ENCODE data around the gene NOL9. TPM values are rescaled to one million over a fixed set of nuclear protein-coding genes. Genes with fewer than 3 reads are reported as not detected.

The NOL9 gene
- total and polyA plus RNA-seq, 10 of the 15 experiments (the other 5 are each of a cell fraction or from before 2014, with no cell fraction given), result 3.9 to 35.9 (median 23.0) TPM

- H3K9ac ChIP-seq (ENCODE audit: control insufficient read depth, insufficient read depth, low read length), result no peak overlapping the region
- POLR2A ChIA-PET, result no interaction called here
- H4K20me1 ChIP-seq (ENCODE audit: control insufficient read depth, insufficient read depth), result no peaks in the 10 kb centered on the region
- no peak for FAIRE-seq
- no peak overlapping the region for H2AFZ ChIP-seq (ENCODE audit: control insufficient read depth, low read depth, low read length)
- in situ Hi-C loops (cut with MboI) (no loop called here), intact Hi-C loops (cut with micrococcal nuclease; ENCODE audit: unreplicated experiment) (no loop called here)
- SMC1A ChIA-PET (ENCODE audit: uncharacterized antibody, unreplicated experiment), result no interaction called here
- no peak overlapping the region for H3K4me3 ChIP-seq
- no peaks in the 10 kb centered on the region for H3K36me3 ChIP-seq (ENCODE audit: control insufficient read depth in 2 of 2, insufficient read depth in 2 of 2, low read length in 1 of 2)
- no peak overlapping the region for H3K27ac ChIP-seq (ENCODE audit: control insufficient read depth, insufficient read depth)
- CTCF ChIA-PET, result no interaction called here
- no peak for DNase-seq (ENCODE audit: low read depth, low spot score)
- no TSS peak for BruUV-seq (replicated peaks)
- no peaks in the 10 kb centered on the region for H3K79me2 ChIP-seq (ENCODE audit: control insufficient read depth, insufficient read depth, low read length)
- H3K9me3 ChIP-seq (replicated peaks; ENCODE audit: control insufficient read depth, insufficient read depth, low read length), result no peaks in the 10 kb centered on the region
- no peaks in the 10 kb centered on the region for H3K4me1 ChIP-seq (ENCODE audit: control insufficient read depth, insufficient read depth, low read length)
- H3K27me3 ChIP-seq (replicated peaks in 1 of 2; ENCODE audit: control insufficient read depth in 2 of 2, insufficient read depth in 2 of 2, low read length in 1 of 2), result no peaks in the 10 kb centered on the region; a peak in 1 of 4 replicates
- RAD21 ChIA-PET (ENCODE audit: unreplicated experiment), result no interaction called here
- ATAC-seq, result no peak
- no peak overlapping the region for H3K4me2 ChIP-seq (ENCODE audit: control insufficient read depth, insufficient read depth)
- WGBS (ENCODE audit: insufficient coverage, insufficient replicate concordance, low lambda C conversion rate, missing lambda C conversion rate), result 34% methylated on average over 6 of the region's 6 CpGs
- no peak for TF ChIP-seq ZNF384 (IDR thresholded peaks at IDR 0.05; ENCODE audit: borderline replicate concordance, low read depth, low read length)
- no peak for TF ChIP-seq ZNF592 (IDR thresholded peaks at IDR 0.05)
- TF ChIP-seq RELA (IDR thresholded peaks at IDR 0.05; ENCODE audit: borderline replicate concordance, partially characterized antibody), result no peak
- TF ChIP-seq STAT3 (IDR thresholded peaks at IDR 0.05; ENCODE audit: low read depth, low read length), result no peak
- no peak for TF ChIP-seq POLR2AphosphoS2 (IDR thresholded peaks at IDR 0.05; ENCODE audit: low read depth, low read length)
- no peak for TF ChIP-seq RCOR1 (conservative IDR thresholded peaks at IDR 0.05; ENCODE audit: low read depth, low read length)
- no peak for TF ChIP-seq WRNIP1 (IDR thresholded peaks at IDR 0.05; ENCODE audit: borderline replicate concordance, low read depth, low read length)
- no peak for TF ChIP-seq BACH1 (IDR thresholded peaks at IDR 0.05; ENCODE audit: borderline replicate concordance)
- no peak for TF ChIP-seq CBFB (IDR thresholded peaks at IDR 0.05; ENCODE audit: low read depth)
- no peak for TF ChIP-seq FOXM1 (IDR thresholded peaks at IDR 0.05; ENCODE audit: low read depth, low read length)
- no peak for TF ChIP-seq RB1 (IDR thresholded peaks at IDR 0.05; ENCODE audit: borderline replicate concordance)
- no peak for TF ChIP-seq KDM1A (IDR thresholded peaks at IDR 0.05; ENCODE audit: borderline replicate concordance)
- no peak for TF ChIP-seq ZBTB11 (CRISPR knock-in tag; IDR thresholded peaks at IDR 0.05)
- TF ChIP-seq RBBP5 (conservative IDR thresholded peaks at IDR 0.05), result no peak
- TF ChIP-seq MAX (IDR thresholded peaks at IDR 0.05; ENCODE audit: low read depth, low read length), result no peak
Observed at GRCh38 chr1:6511056-6511455, 43.3 kb downstream of the NOL9 start.
